Measurements from ENCODE around the gene GPC3. TPM values are rescaled to one million over a fixed set of nuclear protein-coding genes. Genes with fewer than 3 reads are reported as not detected.
A peak's percentile ranks its signal among the peaks of the same experiment; 100 is the strongest.

Gene GPC3
- total RNA-seq, 1 donor from 2014 or later: 0.25 TPM

GRCh38 chrX:133818019-133818418 is 167.4 kb downstream of the GPC3 start:
- no peaks in the 10 kb centered on the region for H3K9me3 Mint-ChIP-seq
- no peaks in the 10 kb centered on the region for H3K36me3 Mint-ChIP-seq (ENCODE audit: low read depth)
- peaks cover 2% of the 10 kb centered on the region for H3K4me1 Mint-ChIP-seq (ENCODE audit: low read depth)
- DNase-seq (ENCODE audit: low spot score): no peak
- intact Hi-C loops (cut with micrococcal nuclease): no loop called here
- no peak overlapping the region for H3K27ac Mint-ChIP-seq
- H3K4me3 Mint-ChIP-seq (ENCODE audit: low read depth): no peak overlapping the region
- peaks cover 2% of the 10 kb centered on the region for H3K27me3 Mint-ChIP-seq (ENCODE audit: low read depth)

- intact Hi-C loops (cut with micrococcal nuclease): no loop called here
- Mint-ChIP-seq H3K4me1 (ENCODE audit: low read depth) (peaks cover 2% of the 10 kb centered on the region), H3K4me3 (ENCODE audit: low read depth) (no peak overlapping the region), H3K27ac (no peak overlapping the region), H3K36me3 (ENCODE audit: low read depth) (no peaks in the 10 kb centered on the region), H3K27me3 (ENCODE audit: low read depth) (peaks cover 2% of the 10 kb centered on the region), H3K9me3 (no peaks in the 10 kb centered on the region)
- no peak for DNase-seq (ENCODE audit: low spot score)
Measured at GRCh38 chrX:133815496-133815895, 169.9 kb downstream of the GPC3 start.

- intact Hi-C loops (cut with micrococcal nuclease): no loop called here
- no peaks in the 10 kb centered on the region for H3K9me3 Mint-ChIP-seq
- peaks cover 2% of the 10 kb centered on the region for H3K27me3 Mint-ChIP-seq (ENCODE audit: low read depth)
- H3K4me1 Mint-ChIP-seq (ENCODE audit: low read depth): no peaks in the 10 kb centered on the region
- DNase-seq (ENCODE audit: low spot score): no peak
- H3K4me3 Mint-ChIP-seq (ENCODE audit: low read depth): no peak overlapping the region
- H3K27ac Mint-ChIP-seq: no peak overlapping the region
- H3K36me3 Mint-ChIP-seq (ENCODE audit: low read depth): no peaks in the 10 kb centered on the region
Measured at GRCh38 chrX:133813971-133814370, 171.4 kb downstream of the GPC3 start.

GRCh38 chrX:133812402-133812801 is 173.0 kb downstream of the GPC3 start:
- Mint-ChIP-seq H3K4me3 (ENCODE audit: low read depth) (no peak overlapping the region), H3K27me3 (ENCODE audit: low read depth) (peaks cover 2% of the 10 kb centered on the region), H3K4me1 (ENCODE audit: low read depth) (no peaks in the 10 kb centered on the region), H3K27ac (no peak overlapping the region), H3K9me3 (no peaks in the 10 kb centered on the region), H3K36me3 (ENCODE audit: low read depth) (no peaks in the 10 kb centered on the region)
- intact Hi-C loops (cut with micrococcal nuclease): no loop called here
- DNase-seq (ENCODE audit: low spot score): no peak

GRCh38 chrX:133810925-133811324 is 174.5 kb downstream of the GPC3 start:
- H3K36me3 Mint-ChIP-seq (ENCODE audit: low read depth): no peaks in the 10 kb centered on the region
- H3K4me1 Mint-ChIP-seq (ENCODE audit: low read depth): no peaks in the 10 kb centered on the region
- no peaks in the 10 kb centered on the region for H3K27me3 Mint-ChIP-seq (ENCODE audit: low read depth)
- no peak overlapping the region for H3K27ac Mint-ChIP-seq
- intact Hi-C loops (cut with micrococcal nuclease): no loop called here
- no peak for DNase-seq (ENCODE audit: low spot score)
- no peak overlapping the region for H3K4me3 Mint-ChIP-seq (ENCODE audit: low read depth)
- no peaks in the 10 kb centered on the region for H3K9me3 Mint-ChIP-seq

- H3K4me1 Mint-ChIP-seq (ENCODE audit: low read depth): no peaks in the 10 kb centered on the region
- DNase-seq (ENCODE audit: low spot score): no peak
- H3K27me3 Mint-ChIP-seq (ENCODE audit: low read depth): no peaks in the 10 kb centered on the region
- H3K36me3 Mint-ChIP-seq (ENCODE audit: low read depth): no peaks in the 10 kb centered on the region
- H3K9me3 Mint-ChIP-seq: no peaks in the 10 kb centered on the region
- H3K4me3 Mint-ChIP-seq (ENCODE audit: low read depth): no peak overlapping the region
- H3K27ac Mint-ChIP-seq: no peak overlapping the region
- intact Hi-C loops (cut with micrococcal nuclease): no loop called here
Measured at GRCh38 chrX:133804072-133804471, 181.3 kb downstream of the GPC3 start.

GRCh38 chrX:133796282-133796681 is 189.1 kb downstream of the GPC3 start:
- no peak overlapping the region for H3K4me3 Mint-ChIP-seq (ENCODE audit: low read depth)
- no peaks in the 10 kb centered on the region for H3K4me1 Mint-ChIP-seq (ENCODE audit: low read depth)
- no peaks in the 10 kb centered on the region for H3K36me3 Mint-ChIP-seq (ENCODE audit: low read depth)
- no peak overlapping the region for H3K27ac Mint-ChIP-seq
- H3K27me3 Mint-ChIP-seq (ENCODE audit: low read depth): no peaks in the 10 kb centered on the region
- no peaks in the 10 kb centered on the region for H3K9me3 Mint-ChIP-seq
- no peak for DNase-seq (ENCODE audit: low spot score)
- intact Hi-C loops (cut with micrococcal nuclease): no loop called here

GRCh38 chrX:133794126-133794525 is 191.3 kb downstream of the GPC3 start:
- Mint-ChIP-seq H3K27ac (no peak overlapping the region), H3K27me3 (ENCODE audit: low read depth) (no peaks in the 10 kb centered on the region), H3K4me3 (ENCODE audit: low read depth) (no peak overlapping the region), H3K9me3 (no peaks in the 10 kb centered on the region), H3K4me1 (ENCODE audit: low read depth) (no peaks in the 10 kb centered on the region), H3K36me3 (ENCODE audit: low read depth) (no peaks in the 10 kb centered on the region)
- no peak for DNase-seq (ENCODE audit: low spot score)
- intact Hi-C loops (cut with micrococcal nuclease): loop anchor here (5.0 kb wide), 2 partner anchors 348 to 458 kb away; no protein-coding TSS in a partner anchor

- Mint-ChIP-seq H3K27ac (no peak overlapping the region), H3K4me3 (ENCODE audit: low read depth) (no peak overlapping the region), H3K4me1 (ENCODE audit: low read depth) (no peaks in the 10 kb centered on the region), H3K27me3 (ENCODE audit: low read depth) (no peaks in the 10 kb centered on the region), H3K9me3 (no peaks in the 10 kb centered on the region), H3K36me3 (ENCODE audit: low read depth) (no peaks in the 10 kb centered on the region)
- intact Hi-C loops (cut with micrococcal nuclease): loop anchor here (2.0 to 5.0 kb wide), 3 partner anchors 129 to 459 kb away; no protein-coding TSS in a partner anchor
- DNase-seq (ENCODE audit: low spot score): no peak
Measured at GRCh38 chrX:133793626-133794025, 191.8 kb downstream of the GPC3 start.

- no peak overlapping the region for H3K4me3 Mint-ChIP-seq (ENCODE audit: low read depth)
- no peaks in the 10 kb centered on the region for H3K4me1 Mint-ChIP-seq (ENCODE audit: low read depth)
- intact Hi-C loops (cut with micrococcal nuclease): loop anchor here (1.0 to 5.0 kb wide), 4 partner anchors 130 to 460 kb away; no protein-coding TSS in a partner anchor
- no peaks in the 10 kb centered on the region for H3K36me3 Mint-ChIP-seq (ENCODE audit: low read depth)
- H3K27ac Mint-ChIP-seq: no peak overlapping the region
- no peaks in the 10 kb centered on the region for H3K9me3 Mint-ChIP-seq
- H3K27me3 Mint-ChIP-seq (ENCODE audit: low read depth): no peaks in the 10 kb centered on the region
- DNase-seq (ENCODE audit: low spot score): peak; percentile 18
Measured at GRCh38 chrX:133792198-133792953, 193.0 kb downstream of the GPC3 start.

- intact Hi-C loops (cut with micrococcal nuclease): loop anchor here (5.0 kb wide), 2 partner anchors 352 to 462 kb away; no protein-coding TSS in a partner anchor
- Mint-ChIP-seq H3K27ac (no peak overlapping the region), H3K36me3 (ENCODE audit: low read depth) (no peaks in the 10 kb centered on the region), H3K27me3 (ENCODE audit: low read depth) (no peaks in the 10 kb centered on the region), H3K4me3 (ENCODE audit: low read depth) (no peak overlapping the region), H3K9me3 (no peaks in the 10 kb centered on the region), H3K4me1 (ENCODE audit: low read depth) (no peaks in the 10 kb centered on the region)
- DNase-seq (ENCODE audit: low spot score): no peak
Measured at GRCh38 chrX:133789829-133790228, 195.6 kb downstream of the GPC3 start.

- Mint-ChIP-seq H3K27me3 (ENCODE audit: low read depth) (no peaks in the 10 kb centered on the region), H3K36me3 (ENCODE audit: low read depth) (no peaks in the 10 kb centered on the region), H3K4me1 (ENCODE audit: low read depth) (no peaks in the 10 kb centered on the region), H3K9me3 (no peaks in the 10 kb centered on the region), H3K4me3 (ENCODE audit: low read depth) (no peak overlapping the region), H3K27ac (no peak overlapping the region)
- intact Hi-C loops (cut with micrococcal nuclease): no loop called here
- no peak for DNase-seq (ENCODE audit: low spot score)
Measured at GRCh38 chrX:133786382-133786781, 199.0 kb downstream of the GPC3 start.

GRCh38 chrX:133783274-133783673 is 202.1 kb downstream of the GPC3 start:
- no peaks in the 10 kb centered on the region for H3K36me3 Mint-ChIP-seq (ENCODE audit: low read depth)
- H3K9me3 Mint-ChIP-seq: no peaks in the 10 kb centered on the region
- DNase-seq (ENCODE audit: low spot score): no peak
- no peak overlapping the region for H3K27ac Mint-ChIP-seq
- no peaks in the 10 kb centered on the region for H3K4me1 Mint-ChIP-seq (ENCODE audit: low read depth)
- no peaks in the 10 kb centered on the region for H3K27me3 Mint-ChIP-seq (ENCODE audit: low read depth)
- intact Hi-C loops (cut with micrococcal nuclease): no loop called here
- no peak overlapping the region for H3K4me3 Mint-ChIP-seq (ENCODE audit: low read depth)

Measured in activated T-helper 2 cell treated with anti-CD3 and anti-CD28 coated beads, Interferon-gamma antibody, Interleukin-2, Interleukin-4, amounts not matched to agents 10 μg/mL and 5 μg/mL and 100 μg/mL, durations not matched to agents 14 hours and 24 hours and 36 hours (primary cell).